ENCODE measurements around the gene ZNF415.

DNA sequence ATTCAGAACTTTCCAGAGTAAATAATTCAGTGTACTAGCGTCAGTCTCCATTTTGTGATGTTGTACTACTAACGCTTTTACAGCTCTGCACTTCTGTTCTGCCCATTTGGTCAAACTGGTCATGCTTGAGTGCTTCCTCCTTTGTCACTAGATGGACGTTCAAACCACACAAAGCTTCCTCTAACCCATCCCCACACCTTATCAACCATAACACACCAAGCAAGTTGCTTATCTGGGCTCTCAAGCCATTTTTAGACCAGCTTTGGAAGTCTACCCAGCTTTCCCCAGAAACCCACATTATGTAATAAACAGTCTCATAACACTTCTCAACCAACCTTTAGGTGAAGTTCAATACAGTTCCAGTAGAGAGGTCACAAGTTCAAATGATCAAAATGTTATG lies 28.4 kb upstream of the ZNF415 start:
- TF ChIP-seq, protein P1, sequence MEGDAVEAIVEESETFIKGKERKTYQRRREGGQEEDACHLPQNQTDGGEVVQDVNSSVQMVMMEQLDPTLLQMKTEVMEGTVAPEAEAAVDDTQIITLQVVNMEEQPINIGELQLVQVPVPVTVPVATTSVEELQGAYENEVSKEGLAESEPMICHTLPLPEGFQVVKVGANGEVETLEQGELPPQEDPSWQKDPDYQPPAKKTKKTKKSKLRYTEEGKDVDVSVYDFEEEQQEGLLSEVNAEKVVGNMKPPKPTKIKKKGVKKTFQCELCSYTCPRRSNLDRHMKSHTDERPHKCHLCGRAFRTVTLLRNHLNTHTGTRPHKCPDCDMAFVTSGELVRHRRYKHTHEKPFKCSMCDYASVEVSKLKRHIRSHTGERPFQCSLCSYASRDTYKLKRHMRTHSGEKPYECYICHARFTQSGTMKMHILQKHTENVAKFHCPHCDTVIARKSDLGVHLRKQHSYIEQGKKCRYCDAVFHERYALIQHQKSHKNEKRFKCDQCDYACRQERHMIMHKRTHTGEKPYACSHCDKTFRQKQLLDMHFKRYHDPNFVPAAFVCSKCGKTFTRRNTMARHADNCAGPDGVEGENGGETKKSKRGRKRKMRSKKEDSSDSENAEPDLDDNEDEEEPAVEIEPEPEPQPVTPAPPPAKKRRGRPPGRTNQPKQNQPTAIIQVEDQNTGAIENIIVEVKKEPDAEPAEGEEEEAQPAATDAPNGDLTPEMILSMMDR (IDR thresholded peaks at IDR 0.05) = no peak
- TF ChIP-seq ZFX (IDR thresholded peaks at IDR 0.05; ENCODE audit: borderline replicate concordance) = no peak
